Coronary artery (tissue), 2 donors: ENCODE data around the gene RBM4B.

ENCODE experiments used
- DNase-seq: peaks from one replicate; pipeline ENCODE4 v3.0.0-alpha.2; 2017; ENCODE audit warnings: low spot score
- H3K27ac ChIP-seq, 2 donors: fragments of 200-600 bp; sonication (generic); one replicate each; pipeline ENCODE4 v1.5.1; 2016 to 2019
- H3K4me3 ChIP-seq: fragments of 200-600 bp; sonication (generic); 2 replicates; pipeline ENCODE4 v1.5.1; 2016; ENCODE audit warnings: mild to moderate bottlenecking, moderate library complexity
- TF ChIP-seq, protein P1 (sequence below): fragments of 200-600 bp; sonication (generic); IDR thresholded peaks from one replicate; pipeline ENCODE4 v1.5.1; 2019; ENCODE audit warnings: antibody characterized with exemption

Gene RBM4B

DNA sequence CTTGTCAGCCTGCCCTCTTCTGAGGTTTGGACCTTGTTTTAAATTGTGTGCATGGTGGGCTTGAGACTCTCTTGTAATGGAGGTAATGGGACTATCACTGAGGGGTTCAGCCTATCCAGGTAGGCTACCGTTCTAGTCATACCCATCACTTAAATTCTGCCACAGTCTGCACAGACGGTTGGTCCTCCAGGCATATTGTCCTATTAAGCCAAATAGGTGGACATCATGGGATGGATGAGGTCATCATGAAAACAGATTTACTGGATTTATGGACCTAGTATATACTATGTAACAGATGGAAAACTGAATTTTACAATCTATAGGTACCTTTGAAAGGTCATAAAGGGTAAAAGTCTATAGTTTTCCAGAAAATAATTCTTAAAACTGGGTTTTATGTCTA, 48.3 kb downstream of the RBM4B start:
- H3K4me3 ChIP-seq = no peak overlapping the region
- H3K27ac ChIP-seq = no peak overlapping the region
- DNase-seq = no peak
- TF ChIP-seq, protein P1, sequence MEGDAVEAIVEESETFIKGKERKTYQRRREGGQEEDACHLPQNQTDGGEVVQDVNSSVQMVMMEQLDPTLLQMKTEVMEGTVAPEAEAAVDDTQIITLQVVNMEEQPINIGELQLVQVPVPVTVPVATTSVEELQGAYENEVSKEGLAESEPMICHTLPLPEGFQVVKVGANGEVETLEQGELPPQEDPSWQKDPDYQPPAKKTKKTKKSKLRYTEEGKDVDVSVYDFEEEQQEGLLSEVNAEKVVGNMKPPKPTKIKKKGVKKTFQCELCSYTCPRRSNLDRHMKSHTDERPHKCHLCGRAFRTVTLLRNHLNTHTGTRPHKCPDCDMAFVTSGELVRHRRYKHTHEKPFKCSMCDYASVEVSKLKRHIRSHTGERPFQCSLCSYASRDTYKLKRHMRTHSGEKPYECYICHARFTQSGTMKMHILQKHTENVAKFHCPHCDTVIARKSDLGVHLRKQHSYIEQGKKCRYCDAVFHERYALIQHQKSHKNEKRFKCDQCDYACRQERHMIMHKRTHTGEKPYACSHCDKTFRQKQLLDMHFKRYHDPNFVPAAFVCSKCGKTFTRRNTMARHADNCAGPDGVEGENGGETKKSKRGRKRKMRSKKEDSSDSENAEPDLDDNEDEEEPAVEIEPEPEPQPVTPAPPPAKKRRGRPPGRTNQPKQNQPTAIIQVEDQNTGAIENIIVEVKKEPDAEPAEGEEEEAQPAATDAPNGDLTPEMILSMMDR = no peak

DNA sequence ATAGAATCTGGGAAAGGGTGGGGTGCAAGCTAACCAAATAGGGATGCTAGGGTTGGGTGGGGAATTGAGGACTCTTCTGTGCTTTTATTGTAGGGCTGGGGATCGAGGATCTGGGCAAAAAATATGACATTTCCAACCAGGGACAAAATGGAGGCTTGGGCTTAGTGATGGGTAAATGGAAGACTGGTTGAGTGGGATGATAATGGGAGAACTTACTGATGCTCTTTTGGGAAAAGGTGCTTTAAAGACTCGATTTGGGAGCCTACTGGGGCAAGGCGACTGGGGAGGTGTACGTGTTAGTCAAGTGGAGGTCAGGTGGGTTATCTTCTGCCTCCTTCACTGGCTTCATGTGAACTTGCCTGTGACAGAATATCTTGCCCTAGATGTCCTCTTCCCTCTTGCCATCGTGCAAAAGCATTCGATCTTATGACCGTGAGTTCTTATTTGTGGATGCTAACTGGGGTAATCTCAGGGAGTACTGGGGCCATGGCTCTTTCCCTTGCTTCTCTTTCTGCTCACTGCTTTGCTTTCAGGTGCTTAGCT, 49.6 kb downstream of the RBM4B start:
- TF ChIP-seq, protein P1 = no peak
- Histone ChIP-seq H3K4me3 (no peak overlapping the region), H3K27ac (no peak overlapping the region)
- DNase-seq = no peak

DNA sequence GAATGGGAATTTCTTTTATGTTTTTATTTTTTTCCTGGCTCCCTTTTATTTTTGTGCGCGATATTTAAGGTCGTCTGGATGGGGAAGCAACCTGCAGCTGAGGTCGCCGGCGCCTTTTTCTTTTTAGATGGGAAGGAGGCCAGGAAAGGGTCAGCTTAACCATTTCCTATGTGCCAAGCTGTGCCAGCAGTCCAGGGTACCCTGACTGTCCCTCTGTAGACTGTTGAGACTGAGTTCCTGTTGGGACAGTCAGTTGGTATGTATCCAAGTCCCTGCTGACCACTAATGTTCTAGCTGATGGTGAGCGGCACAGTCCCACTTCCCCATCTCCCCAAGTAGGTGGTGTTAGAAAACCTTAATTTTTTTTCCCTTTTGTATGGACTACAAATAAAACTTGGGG, 50.8 kb downstream of the RBM4B start:
- no peak overlapping the region for H3K27ac ChIP-seq
- TF ChIP-seq, protein P1 = no peak
- no peak for DNase-seq
- H3K4me3 ChIP-seq = no peak overlapping the region

DNA sequence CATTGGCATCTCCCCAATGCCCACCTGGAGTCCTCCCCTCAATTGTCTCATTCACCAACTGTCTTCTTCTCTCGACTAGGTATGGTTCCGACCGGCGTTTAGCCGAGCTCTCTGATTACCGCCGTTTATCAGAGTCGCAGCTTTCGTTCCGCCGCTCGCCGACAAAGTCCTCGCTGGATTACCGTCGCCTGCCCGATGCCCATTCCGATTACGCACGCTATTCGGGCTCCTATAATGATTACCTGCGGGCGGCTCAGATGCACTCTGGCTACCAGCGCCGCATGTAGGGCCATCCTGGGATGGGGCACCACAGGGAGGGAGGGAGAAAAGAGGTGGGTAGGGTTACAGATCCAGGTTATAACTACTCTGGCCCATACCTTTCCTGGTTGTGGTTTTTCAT, 51.3 kb downstream of the RBM4B start:
- DNase-seq = no peak

DNA sequence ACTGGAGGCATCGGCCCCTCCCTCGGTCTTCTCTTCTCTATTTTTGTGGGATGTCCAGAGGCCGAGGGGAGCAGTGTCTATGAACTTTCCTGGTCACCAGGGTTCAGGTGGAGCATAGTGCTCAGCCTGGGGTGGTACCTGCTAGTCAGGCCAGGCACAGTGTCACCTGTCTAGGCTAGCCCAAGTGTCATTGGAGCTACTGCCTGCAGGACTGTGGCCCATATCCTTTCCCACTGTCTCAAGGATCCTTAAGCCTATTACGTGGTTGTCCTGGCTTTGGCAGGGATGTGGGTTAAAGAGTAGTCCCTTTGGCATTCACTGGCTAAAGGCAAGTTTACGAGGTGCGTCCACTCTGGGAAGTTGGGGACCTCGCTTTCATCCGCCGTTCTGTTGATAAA, 51.9 kb downstream of the RBM4B start:
- no peak for DNase-seq
- H3K4me3 ChIP-seq = no peak overlapping the region
- no peak overlapping the region for H3K27ac ChIP-seq
- TF ChIP-seq, protein P1 = no peak

More for the DNA sequence above, 51.3 kb downstream of the RBM4B start:
- Histone ChIP-seq H3K4me3 (no peak overlapping the region), H3K27ac (no peak overlapping the region)
- TF ChIP-seq, protein P1 = no peak

DNA sequence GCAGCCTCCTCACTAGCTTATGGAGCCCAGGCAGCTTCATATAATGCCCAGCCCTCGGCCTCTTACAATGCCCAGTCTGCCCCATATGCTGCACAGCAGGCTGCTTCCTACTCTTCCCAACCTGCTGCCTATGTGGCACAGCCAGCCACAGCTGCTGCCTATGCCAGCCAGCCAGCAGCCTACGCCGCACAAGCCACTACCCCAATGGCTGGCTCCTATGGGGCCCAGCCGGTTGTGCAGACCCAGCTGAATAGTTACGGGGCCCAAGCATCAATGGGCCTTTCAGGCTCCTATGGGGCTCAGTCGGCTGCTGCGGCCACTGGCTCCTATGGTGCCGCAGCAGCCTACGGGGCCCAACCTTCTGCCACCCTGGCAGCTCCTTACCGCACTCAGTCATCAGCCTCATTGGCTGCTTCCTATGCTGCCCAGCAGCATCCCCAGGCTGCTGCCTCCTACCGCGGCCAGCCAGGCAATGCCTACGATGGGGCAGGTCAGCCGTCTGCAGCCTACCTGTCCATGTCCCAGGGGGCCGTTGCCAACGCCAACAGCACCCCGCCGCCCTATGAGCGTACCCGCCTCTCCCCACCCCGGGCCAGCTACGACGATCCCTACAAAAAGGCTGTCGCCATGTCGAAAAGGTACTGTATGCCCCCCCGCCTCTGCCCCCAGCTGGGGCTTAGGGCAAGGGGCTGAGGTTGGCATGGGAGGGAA, 52.5 kb downstream of the RBM4B start:
- TF ChIP-seq, protein P1 = no peak
- Histone ChIP-seq H3K4me3 (no peak overlapping the region), H3K27ac (no peak overlapping the region)
- DNase-seq = no peak

DNA sequence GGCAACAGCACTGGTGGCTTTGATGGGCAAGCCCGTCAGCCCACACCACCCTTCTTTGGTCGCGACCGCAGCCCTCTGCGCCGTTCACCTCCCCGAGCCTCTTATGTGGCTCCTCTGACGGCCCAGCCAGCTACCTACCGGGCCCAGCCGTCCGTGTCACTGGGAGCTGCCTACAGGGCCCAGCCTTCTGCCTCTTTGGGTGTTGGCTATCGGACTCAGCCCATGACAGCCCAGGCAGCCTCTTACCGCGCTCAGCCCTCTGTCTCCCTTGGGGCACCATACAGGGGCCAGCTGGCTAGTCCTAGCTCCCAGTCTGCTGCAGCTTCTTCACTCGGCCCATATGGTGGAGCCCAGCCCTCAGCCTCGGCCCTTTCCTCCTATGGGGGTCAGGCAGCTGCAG, 53.2 kb downstream of the RBM4B start:
- no peak for DNase-seq
- Histone ChIP-seq H3K27ac (peak overlapping the region; percentile 40 to 71), H3K4me3 (no peak overlapping the region)
- TF ChIP-seq, protein P1 = no peak
